ENCODE results near the gene RPRD1B. TPM values are rescaled to one million over a fixed set of nuclear protein-coding genes. Genes with fewer than 3 reads are reported as not detected.

Gene RPRD1B
- total RNA-seq, 1 experiment from 2014 or later, result 43.6 TPM

GRCh38 chr20:38011696-38012095 is 21.9 kb upstream of the RPRD1B start:
- no peaks in the 10 kb centered on the region for H3K9me2 ChIP-seq (replicated peaks; ENCODE audit: low read length)
- intact Hi-C loops (cut with micrococcal nuclease), result no loop called here
- ATAC-seq, result no peak
- no peak overlapping the region for H2AFZ ChIP-seq (ENCODE audit: low read length)
- BruUV-seq (replicated peaks), result no TSS peak
- H3K9me3 ChIP-seq (ENCODE audit: low read length), result no peaks in the 10 kb centered on the region
- no peak overlapping the region for H3K27ac ChIP-seq (ENCODE audit: low read length)
- H3K79me2 ChIP-seq (ENCODE audit: low read length), result peaks cover 50% of the 10 kb centered on the region
- no peaks in the 10 kb centered on the region for H3K4me1 ChIP-seq (ENCODE audit: insufficient read depth, low read length)
- no peaks in the 10 kb centered on the region for H4K20me1 ChIP-seq (ENCODE audit: low read length)
- H3K4me2 ChIP-seq (ENCODE audit: low read length), result no peak overlapping the region
- H3K4me3 ChIP-seq (ENCODE audit: low read length), result no peak overlapping the region
- TF ChIP-seq EZH2phosphoT487 (IDR thresholded peaks at IDR 0.05; ENCODE audit: borderline replicate concordance, low read length), result no peak
- no peak for TF ChIP-seq EZH2 (IDR thresholded peaks at IDR 0.05; ENCODE audit: low read length, unreplicated experiment)
- TF ChIP-seq CTCF (conservative IDR thresholded peaks at IDR 0.05; ENCODE audit: low read depth, low read length), result no peak
- CTCF ChIA-PET, result no interaction called here
- H3K9ac ChIP-seq (ENCODE audit: low read length), result no peak overlapping the region
- POLR2A ChIA-PET (ENCODE audit: unreplicated experiment), result no interaction called here
- H3K27me3 ChIP-seq (ENCODE audit: low read length), result no peaks in the 10 kb centered on the region
- no peak for DNase-seq
- H3K36me3 ChIP-seq (ENCODE audit: low read depth, low read length), result peaks cover 52% of the 10 kb centered on the region
- H3F3A ChIP-seq (ENCODE audit: low read length, unreplicated experiment), result no peaks in the 10 kb centered on the region

- Histone ChIP-seq H3K27me3 (ENCODE audit: low read length) (no peaks in the 10 kb centered on the region), H3K4me1 (ENCODE audit: insufficient read depth, low read length) (no peaks in the 10 kb centered on the region), H3K79me2 (ENCODE audit: low read length) (peaks cover 47% of the 10 kb centered on the region), H3F3A (ENCODE audit: low read length, unreplicated experiment) (no peaks in the 10 kb centered on the region), H3K9me3 (ENCODE audit: low read length) (no peaks in the 10 kb centered on the region), H3K36me3 (ENCODE audit: low read depth, low read length) (peaks cover 58% of the 10 kb centered on the region), H3K9ac (ENCODE audit: low read length) (no peak overlapping the region), H3K27ac (ENCODE audit: low read length) (no peak overlapping the region), H4K20me1 (ENCODE audit: low read length) (no peaks in the 10 kb centered on the region), H3K9me2 (replicated peaks; ENCODE audit: low read length) (no peaks in the 10 kb centered on the region), H3K4me2 (ENCODE audit: low read length) (no peak overlapping the region), H2AFZ (ENCODE audit: low read length) (no peak overlapping the region), H3K4me3 (ENCODE audit: low read length) (no peak overlapping the region)
- CTCF ChIA-PET, result interaction anchor here (0.5 kb wide), 1 partner anchor 20 kb away, joined by 4 read pairs; no protein-coding TSS in a partner anchor
- DNase-seq (no peak), ATAC-seq (no peak)
- intact Hi-C loops (cut with micrococcal nuclease), result no loop called here
- TF ChIP-seq CTCF (conservative IDR thresholded peaks at IDR 0.05; ENCODE audit: low read depth, low read length) (no peak), EZH2 (IDR thresholded peaks at IDR 0.05; ENCODE audit: low read length, unreplicated experiment) (no peak), EZH2phosphoT487 (IDR thresholded peaks at IDR 0.05; ENCODE audit: borderline replicate concordance, low read length) (no peak)
- POLR2A ChIA-PET (ENCODE audit: unreplicated experiment), result no interaction called here
- no TSS peak for BruUV-seq (replicated peaks)
These were observed 21.2 kb upstream of the RPRD1B start for GRCh38 chr20:38012332-38012731.

GRCh38 chr20:38013887-38014286 is 19.7 kb upstream of the RPRD1B start:
- TF ChIP-seq CTCF (conservative IDR thresholded peaks at IDR 0.05; ENCODE audit: low read depth, low read length) (no peak), EZH2 (IDR thresholded peaks at IDR 0.05; ENCODE audit: low read length, unreplicated experiment) (no peak), EZH2phosphoT487 (IDR thresholded peaks at IDR 0.05; ENCODE audit: borderline replicate concordance, low read length) (no peak)
- peaks cover 73% of the 10 kb centered on the region for H3K36me3 ChIP-seq (ENCODE audit: low read depth, low read length)
- H3K4me1 ChIP-seq (ENCODE audit: insufficient read depth, low read length), result no peaks in the 10 kb centered on the region
- H3K9me2 ChIP-seq (replicated peaks; ENCODE audit: low read length), result no peaks in the 10 kb centered on the region
- CTCF ChIA-PET, result no interaction called here
- intact Hi-C loops (cut with micrococcal nuclease), result no loop called here
- H3K4me2 ChIP-seq (ENCODE audit: low read length), result no peak overlapping the region
- H3K79me2 ChIP-seq (ENCODE audit: low read length), result peaks cover 44% of the 10 kb centered on the region
- no peaks in the 10 kb centered on the region for H3F3A ChIP-seq (ENCODE audit: low read length, unreplicated experiment)
- H3K27ac ChIP-seq (ENCODE audit: low read length), result no peak overlapping the region
- no peak overlapping the region for H2AFZ ChIP-seq (ENCODE audit: low read length)
- H3K9ac ChIP-seq (ENCODE audit: low read length), result no peak overlapping the region
- no peaks in the 10 kb centered on the region for H3K27me3 ChIP-seq (ENCODE audit: low read length)
- no peaks in the 10 kb centered on the region for H4K20me1 ChIP-seq (ENCODE audit: low read length)
- BruUV-seq (replicated peaks), result no TSS peak
- ATAC-seq (no peak), DNase-seq (no peak)
- no peak overlapping the region for H3K4me3 ChIP-seq (ENCODE audit: low read length)
- POLR2A ChIA-PET (ENCODE audit: unreplicated experiment), result no interaction called here
- H3K9me3 ChIP-seq (ENCODE audit: low read length), result no peaks in the 10 kb centered on the region
